ENCODE data around the gene SLC18B1. TPM values are rescaled to one million over a fixed set of nuclear protein-coding genes. Genes with fewer than 3 reads are reported as not detected.

The SLC18B1 gene
- total and polyA plus RNA-seq, 2 of the 8 experiments (the other 6 are each of a cell fraction or from before 2014, with no cell fraction given) = 17.2 to 23.4 TPM

DNA sequence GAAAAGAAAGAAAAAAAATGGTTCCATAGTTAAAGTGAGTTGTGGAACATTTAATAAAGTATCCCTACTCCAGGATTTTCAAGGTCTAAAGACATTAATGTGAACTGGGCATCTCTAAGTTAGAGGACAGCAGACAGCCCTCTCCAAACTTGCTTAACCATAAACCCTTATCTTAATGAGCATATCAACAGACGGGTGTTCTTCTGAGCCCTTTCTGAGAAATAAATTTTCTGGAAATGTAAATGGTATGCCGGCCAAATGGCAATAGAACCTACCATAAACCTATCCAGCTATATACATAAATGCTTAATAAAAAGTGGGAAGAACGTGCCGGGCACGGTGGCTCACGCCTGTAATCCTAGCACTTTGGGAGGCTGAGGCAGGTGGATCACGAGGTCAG, 12.5 kb downstream of the SLC18B1 start:
- no peak overlapping the region for H3K27ac ChIP-seq (ENCODE audit: low read depth, low read length)
- DNase-seq (ENCODE audit: low read depth in 1 of 2, low spot score in 2 of 2) (no peak), FAIRE-seq (no peak)
- H3K36me3 ChIP-seq (ENCODE audit: control insufficient read depth in 2 of 4, insufficient read depth in 4 of 4, low read length in 3 of 4) = peaks cover 0 to 20% (median 0%) of the 10 kb centered on the region in 4 experiments; a peak in 3 of 8 replicates
- no peaks in the 10 kb centered on the region for H3K79me2 ChIP-seq (ENCODE audit: control insufficient read depth in 1 of 2, insufficient read depth in 2 of 2, low read length in 2 of 2)
- H4K8ac ChIP-seq (ENCODE audit: extremely low read depth, insufficient read depth, low read length) = no peak overlapping the region
- H2AK5ac ChIP-seq (ENCODE audit: low read depth, low read length) = no peak overlapping the region
- no peak overlapping the region for H3K4me2 ChIP-seq (ENCODE audit: insufficient read depth in 1 of 2, low read depth in 2 of 2, low read length in 2 of 2)
- H3K4me1 ChIP-seq (replicated peaks in 1 of 4; ENCODE audit: control insufficient read depth in 3 of 4, insufficient read depth in 4 of 4, low read length in 3 of 4) = no peaks in the 10 kb centered on the region
- H3K9me3 ChIP-seq (ENCODE audit: insufficient read depth in 2 of 2, low read depth in 1 of 2, low read length in 1 of 2) = no peaks in the 10 kb centered on the region
- no peak overlapping the region for H3K4me3 ChIP-seq (ENCODE audit: extremely low read depth in 1 of 4, insufficient read depth in 2 of 4, low read depth in 3 of 4, low read length in 4 of 4)
- no peak overlapping the region for H3K9ac ChIP-seq (replicated peaks in 1 of 4; ENCODE audit: extremely low read depth in 1 of 4, low read depth in 3 of 4, low read length in 3 of 4)
- no peak overlapping the region for H2BK20ac ChIP-seq (ENCODE audit: low read length)
- no peaks in the 10 kb centered on the region for H4K20me1 ChIP-seq (replicated peaks in 1 of 2; ENCODE audit: control insufficient read depth in 1 of 2, insufficient read depth in 2 of 2, low read length in 2 of 2)
- no peak overlapping the region for H4K5ac ChIP-seq (ENCODE audit: insufficient read length, low read depth, low read length)
- H3K23ac ChIP-seq (ENCODE audit: insufficient read length) = no peak overlapping the region
- no peak overlapping the region for H2AFZ ChIP-seq (ENCODE audit: low read length)
- 91% methylated on average over 7 of the region's 7 CpGs; no CpG with 5 or more reads in 1 of the 2 experiments for WGBS, 2 experiments (ENCODE audit: extremely low coverage in 1 of 2, insufficient coverage in 1 of 2, insufficient read length in 1 of 2, insufficient replicate concordance in 2 of 2, low coverage in 1 of 2, low lambda C conversion rate in 2 of 2, missing lambda C conversion rate in 1 of 2)
- H2BK12ac ChIP-seq (ENCODE audit: low read depth, low read length) = no peak overlapping the region
- H2BK120ac ChIP-seq (replicated peaks; ENCODE audit: low read depth, low read length) = no peak overlapping the region
- no peak overlapping the region for H3K56ac ChIP-seq (replicated peaks; ENCODE audit: insufficient read length, low read depth, low read length)
- H3K27me3 ChIP-seq (replicated peaks in 1 of 4; ENCODE audit: control insufficient read depth in 3 of 4, extremely low read depth in 1 of 4, insufficient read depth in 3 of 4, low read length in 3 of 4) = no peaks in the 10 kb centered on the region
- H3K79me1 ChIP-seq (ENCODE audit: low read depth, low read length) = no peaks in the 10 kb centered on the region
- no peak overlapping the region for H2BK15ac ChIP-seq (ENCODE audit: low read length)
- H3K4ac ChIP-seq (replicated peaks; ENCODE audit: insufficient read length, low read depth, low read length) = no peak overlapping the region
- no peak overlapping the region for H2BK5ac ChIP-seq (ENCODE audit: low read depth, low read length)
- H3K18ac ChIP-seq (ENCODE audit: extremely low read depth, low read length) = no peak overlapping the region
- H3K14ac ChIP-seq (ENCODE audit: insufficient read length) = no peak overlapping the region
- POLR2A ChIA-PET (ENCODE audit: partially characterized antibody) = interaction anchor here (1.0 kb wide), 2 partner anchors 9 to 32 kb away, joined by 3 read pairs; no protein-coding TSS in a partner anchor
- CTCF ChIA-PET (ENCODE audit: partially characterized antibody) = interaction anchor here (0.7 to 2.0 kb wide), 4 partner anchors 12 to 787 kb away, joined by 3 to 5 read pairs (median 4); partner anchors contain the start of gene SLC18B1
- no peak overlapping the region for H4K91ac ChIP-seq (replicated peaks; ENCODE audit: insufficient read length, low read length)
- no peaks in the 10 kb centered on the region; the same call in 1 of the 2 replicates for H3K23me2 ChIP-seq (ENCODE audit: low read depth, low read length)
- TF ChIP-seq, protein P1, sequence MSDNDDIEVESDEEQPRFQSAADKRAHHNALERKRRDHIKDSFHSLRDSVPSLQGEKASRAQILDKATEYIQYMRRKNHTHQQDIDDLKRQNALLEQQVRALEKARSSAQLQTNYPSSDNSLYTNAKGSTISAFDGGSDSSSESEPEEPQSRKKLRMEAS (IDR thresholded peaks at IDR 0.05) = no peak
- TF ChIP-seq BACH1 (IDR thresholded peaks at IDR 0.05; ENCODE audit: low read length) (no peak), RFX5 (IDR thresholded peaks at IDR 0.05; ENCODE audit: borderline replicate concordance, low read depth, low read length) (no peak), EZH2 (IDR thresholded peaks at IDR 0.05; ENCODE audit: low read depth, low read length, severe bottlenecking) (no peak), KDM1A (IDR thresholded peaks at IDR 0.05; ENCODE audit: borderline replicate concordance, low read length) (no peak), RBBP5 (IDR thresholded peaks at IDR 0.05; ENCODE audit: borderline replicate concordance, low read depth, low read length) (no peak), TEAD4 (IDR thresholded peaks at IDR 0.05; ENCODE audit: low read depth, low read length) (no peak), CBX8 (IDR thresholded peaks at IDR 0.05; ENCODE audit: borderline replicate concordance, low read depth, low read length) (no peak), CBX5 (IDR thresholded peaks at IDR 0.05; ENCODE audit: low read depth, low read length) (no peak), YY1 (IDR thresholded peaks at IDR 0.05; ENCODE audit: low read depth, low read length) (no peak)
- TF ChIP-seq, protein P2, sequence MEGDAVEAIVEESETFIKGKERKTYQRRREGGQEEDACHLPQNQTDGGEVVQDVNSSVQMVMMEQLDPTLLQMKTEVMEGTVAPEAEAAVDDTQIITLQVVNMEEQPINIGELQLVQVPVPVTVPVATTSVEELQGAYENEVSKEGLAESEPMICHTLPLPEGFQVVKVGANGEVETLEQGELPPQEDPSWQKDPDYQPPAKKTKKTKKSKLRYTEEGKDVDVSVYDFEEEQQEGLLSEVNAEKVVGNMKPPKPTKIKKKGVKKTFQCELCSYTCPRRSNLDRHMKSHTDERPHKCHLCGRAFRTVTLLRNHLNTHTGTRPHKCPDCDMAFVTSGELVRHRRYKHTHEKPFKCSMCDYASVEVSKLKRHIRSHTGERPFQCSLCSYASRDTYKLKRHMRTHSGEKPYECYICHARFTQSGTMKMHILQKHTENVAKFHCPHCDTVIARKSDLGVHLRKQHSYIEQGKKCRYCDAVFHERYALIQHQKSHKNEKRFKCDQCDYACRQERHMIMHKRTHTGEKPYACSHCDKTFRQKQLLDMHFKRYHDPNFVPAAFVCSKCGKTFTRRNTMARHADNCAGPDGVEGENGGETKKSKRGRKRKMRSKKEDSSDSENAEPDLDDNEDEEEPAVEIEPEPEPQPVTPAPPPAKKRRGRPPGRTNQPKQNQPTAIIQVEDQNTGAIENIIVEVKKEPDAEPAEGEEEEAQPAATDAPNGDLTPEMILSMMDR (IDR thresholded peaks at IDR 0.05; ENCODE audit: control extremely low read depth in 1 of 3, insufficient read depth in 1 of 3, low read depth in 1 of 3, low read length in 3 of 3) = no peak

Measured in H1 (cell line).